ENCODE results near the gene AGBL2. TPM values are rescaled to one million over a fixed set of nuclear protein-coding genes. Genes with fewer than 3 reads are reported as not detected.

AGBL2 gene
- total and polyA plus RNA-seq, 10 donors: 1.1 to 5.1 (median 2.4) TPM

DNA sequence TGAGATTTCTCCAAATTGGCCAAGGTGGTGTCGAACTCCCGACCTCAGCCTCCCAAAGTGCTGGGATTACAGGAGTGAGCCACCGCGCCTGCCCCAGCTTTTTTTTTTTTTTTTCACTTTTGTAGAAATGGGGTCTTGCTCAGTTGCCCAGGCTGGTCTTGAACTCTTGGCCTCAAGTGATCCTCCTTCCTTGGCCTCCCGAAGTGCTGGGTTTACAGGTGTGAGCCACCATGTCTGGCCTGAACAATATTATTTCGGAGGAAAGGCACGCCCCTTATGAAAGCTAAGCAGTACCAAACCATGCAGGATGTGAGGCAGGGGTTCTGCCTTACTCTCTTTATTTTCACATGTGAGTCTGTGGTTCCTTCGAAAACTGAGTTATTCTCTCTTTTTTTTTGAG lies 88.9 kb downstream of the AGBL2 start:
- no peak for DNase-seq
- Histone ChIP-seq H3K4me3 (no peak overlapping the region), H3K27ac (no peak overlapping the region), H3K9me3 (no peaks in the 10 kb centered on the region), H3K4me1 (no peaks in the 10 kb centered on the region), H3K27me3 (replicated peaks in 1 of 7) (no peaks in the 10 kb centered on the region), H3K36me3 (peaks cover 2 to 100% (median 93%) of the 10 kb centered on the region in 6 donors)
- WGBS, 5 donors: 94 to 100% (median 98%) methylated on average over 8 of the region's 8 CpGs
- TF ChIP-seq POLR2AphosphoS5 (IDR thresholded peaks at IDR 0.05) (no peak), CTCF (IDR thresholded peaks at IDR 0.05 in 8 of 11, conservative IDR thresholded peaks at IDR 0.05 in 3 of 11) (no peak), POLR2A (IDR thresholded peaks at IDR 0.05) (no peak)
- intact Hi-C loops (cut with DNase I; ENCODE audit: low total_unique reads): no loop called here

DNA sequence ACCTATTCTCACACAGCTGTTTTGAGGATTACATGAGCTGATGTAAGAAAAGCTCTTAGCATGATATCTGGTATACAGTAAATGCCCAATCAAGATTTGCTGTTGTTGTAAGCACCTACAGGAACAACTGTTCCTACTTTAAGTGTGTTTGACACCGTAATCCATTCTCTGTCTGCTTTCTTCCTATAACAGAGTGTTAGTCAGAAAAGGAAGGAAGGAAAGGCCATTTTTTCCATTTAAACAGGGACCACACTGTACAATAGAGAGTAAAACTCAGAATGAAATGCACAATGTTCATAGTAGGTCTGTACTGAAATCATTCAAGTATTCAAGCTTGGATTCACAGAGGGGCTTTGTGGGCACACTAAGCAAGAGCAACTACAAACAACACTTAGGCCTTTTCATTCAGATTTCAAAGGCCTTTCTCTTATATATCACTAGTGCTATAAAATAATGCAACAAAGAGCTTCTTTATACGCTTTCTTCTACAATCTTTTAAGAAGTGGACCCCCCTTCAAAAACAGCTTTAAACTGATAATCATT lies 94.3 kb downstream of the AGBL2 start:
- peaks cover 2 to 100% (median 78%) of the 10 kb centered on the region in 6 donors for H3K36me3 ChIP-seq
- H3K4me3 ChIP-seq: no peak overlapping the region
- H3K9me3 ChIP-seq: no peaks in the 10 kb centered on the region
- TF ChIP-seq CTCF (IDR thresholded peaks at IDR 0.05 in 8 of 11, conservative IDR thresholded peaks at IDR 0.05 in 3 of 11) (no peak), POLR2A (IDR thresholded peaks at IDR 0.05) (no peak), POLR2AphosphoS5 (IDR thresholded peaks at IDR 0.05) (no peak)
- H3K27me3 ChIP-seq (replicated peaks in 1 of 7): no peaks in the 10 kb centered on the region
- intact Hi-C loops (cut with DNase I; ENCODE audit: low total_unique reads): no loop called here
- no peak for DNase-seq
- H3K27ac ChIP-seq: no peak overlapping the region
- H3K4me1 ChIP-seq: no peaks in the 10 kb centered on the region
- 86 to 98% (median 88%) methylated on average over 2 of the region's 2 CpGs for WGBS, 5 donors

DNA sequence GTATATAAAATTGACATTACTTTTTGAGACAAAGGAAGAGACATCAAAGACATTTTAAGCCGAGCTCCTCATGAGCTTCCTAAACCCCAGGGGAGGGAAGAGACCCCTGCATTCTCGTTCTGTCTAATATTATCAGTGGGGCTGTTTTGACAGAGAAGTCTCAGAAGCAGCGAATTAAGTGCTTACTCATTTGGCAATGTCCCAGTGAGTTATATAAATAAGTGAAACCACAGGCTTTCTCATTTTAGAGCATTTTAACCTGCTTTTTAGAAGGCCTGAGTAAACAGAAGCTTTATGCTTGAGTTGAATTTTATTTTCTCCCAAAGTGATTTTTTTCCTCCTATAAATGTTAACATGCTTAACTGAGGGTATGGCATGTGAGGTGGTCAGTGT lies 97.8 kb downstream of the AGBL2 start:
- no peak for TF ChIP-seq POLR2AphosphoS5 (IDR thresholded peaks at IDR 0.05)
- no peak for TF ChIP-seq POLR2A (IDR thresholded peaks at IDR 0.05)
- TF ChIP-seq CTCF (IDR thresholded peaks at IDR 0.05 in 8 of 11, conservative IDR thresholded peaks at IDR 0.05 in 3 of 11): no peak
- H3K36me3 ChIP-seq: peaks cover 0 to 68% (median 47%) of the 10 kb centered on the region in 6 donors
- H3K4me3 ChIP-seq: no peak overlapping the region
- H3K27me3 ChIP-seq (replicated peaks in 1 of 7): no peaks in the 10 kb centered on the region
- H3K4me1 ChIP-seq: no peaks in the 10 kb centered on the region
- no peak for DNase-seq
- WGBS, 5 donors: 39 to 60% (median 46%) methylated on average over 3 of the region's 3 CpGs
- no peaks in the 10 kb centered on the region for H3K9me3 ChIP-seq
- intact Hi-C loops (cut with DNase I; ENCODE audit: low total_unique reads): no loop called here
- H3K27ac ChIP-seq: no peak overlapping the region

DNA sequence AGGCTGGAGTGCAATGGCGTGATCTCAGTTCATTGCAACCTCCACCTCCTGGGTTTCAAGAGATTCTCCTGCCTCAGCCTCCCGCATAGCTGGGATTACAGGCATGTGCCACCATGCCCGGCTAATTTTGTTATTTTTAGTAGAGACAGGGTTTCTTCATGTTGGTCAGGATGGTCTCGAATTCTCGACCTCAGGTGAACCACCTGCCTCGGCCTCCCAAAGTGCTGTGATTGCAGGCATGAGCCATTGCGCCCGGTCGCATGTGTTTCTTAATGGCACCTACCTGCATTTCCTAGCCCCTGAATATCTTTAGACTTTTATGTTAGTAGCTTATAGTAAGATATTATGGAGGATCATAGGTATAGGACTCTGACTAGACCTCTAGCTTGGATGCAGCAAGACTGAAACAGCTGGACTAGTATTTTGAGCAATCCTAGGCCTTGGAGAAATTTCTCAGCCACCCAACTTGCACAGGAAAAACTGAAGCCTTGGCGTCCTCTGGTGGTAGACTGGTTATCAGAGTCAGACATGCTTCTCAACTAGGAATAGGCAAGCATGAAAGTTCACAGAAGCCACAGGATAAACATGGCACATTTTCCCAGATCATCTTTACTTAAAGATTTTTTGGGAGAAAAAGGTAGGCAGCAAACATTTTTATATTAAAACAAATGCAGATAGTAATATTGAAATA lies 98.3 kb downstream of the AGBL2 start:
- Histone ChIP-seq H3K4me3 (no peak overlapping the region), H3K9me3 (no peaks in the 10 kb centered on the region), H3K27ac (no peak overlapping the region), H3K4me1 (peaks cover 0 to 3% (median under 1%) of the 10 kb centered on the region in 6 donors), H3K27me3 (replicated peaks in 1 of 7) (no peaks in the 10 kb centered on the region), H3K36me3 (peaks cover 0 to 62% (median 42%) of the 10 kb centered on the region in 6 donors)
- intact Hi-C loops (cut with DNase I; ENCODE audit: low total_unique reads): no loop called here
- 82 to 90% (median 88%) methylated on average over 10 of the region's 10 CpGs for WGBS, 5 donors
- TF ChIP-seq CTCF (IDR thresholded peaks at IDR 0.05 in 8 of 11, conservative IDR thresholded peaks at IDR 0.05 in 3 of 11) (peak in 4 of 11 experiments; percentile 16 to 41 (median 20)), POLR2AphosphoS5 (IDR thresholded peaks at IDR 0.05) (no peak), POLR2A (IDR thresholded peaks at IDR 0.05) (no peak)
- no peak for DNase-seq

Data from spleen (tissue), 11 donors.